ENCODE measurements around the gene CFAP73. TPM values are rescaled to one million over a fixed set of nuclear protein-coding genes. Genes with fewer than 3 reads are reported as not detected.
A peak's percentile ranks its signal among the peaks of the same experiment; 100 is the strongest.

Gene CFAP73
- total RNA-seq, 1 donor from 2014 or later, result not detected

DNA sequence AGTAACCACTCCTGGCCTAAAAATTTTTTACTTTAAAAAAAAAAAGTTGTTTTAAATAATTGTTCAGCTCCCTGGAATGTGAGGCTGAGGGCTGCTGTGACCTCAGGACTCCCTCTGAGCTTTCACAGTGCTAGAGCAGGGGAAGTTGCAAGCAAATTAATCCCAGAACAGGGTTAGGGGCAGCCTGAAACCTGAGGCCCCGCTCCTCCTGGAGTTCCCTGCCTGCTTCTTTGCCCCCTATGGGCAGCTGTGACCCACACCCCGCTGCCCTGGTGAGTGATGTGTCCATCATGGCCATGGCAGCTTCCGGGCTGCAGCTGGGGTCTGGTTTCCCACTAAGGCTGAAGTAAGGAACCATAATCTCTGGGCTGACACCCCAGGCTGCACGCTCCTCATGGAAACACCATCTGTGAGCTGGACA, 45.5 kb downstream of the CFAP73 start:
- no peak for DNase-seq (ENCODE audit: low spot score)
- no peaks in the 10 kb centered on the region for H3K36me3 Mint-ChIP-seq (ENCODE audit: low read depth)
- H3K9me3 Mint-ChIP-seq (ENCODE audit: low read depth), result no peaks in the 10 kb centered on the region
- no peak overlapping the region for H3K4me3 Mint-ChIP-seq (ENCODE audit: unreplicated experiment)
- peaks cover 46% of the 10 kb centered on the region for H3K4me1 Mint-ChIP-seq (ENCODE audit: low read depth)
- TF ChIP-seq, protein P1, sequence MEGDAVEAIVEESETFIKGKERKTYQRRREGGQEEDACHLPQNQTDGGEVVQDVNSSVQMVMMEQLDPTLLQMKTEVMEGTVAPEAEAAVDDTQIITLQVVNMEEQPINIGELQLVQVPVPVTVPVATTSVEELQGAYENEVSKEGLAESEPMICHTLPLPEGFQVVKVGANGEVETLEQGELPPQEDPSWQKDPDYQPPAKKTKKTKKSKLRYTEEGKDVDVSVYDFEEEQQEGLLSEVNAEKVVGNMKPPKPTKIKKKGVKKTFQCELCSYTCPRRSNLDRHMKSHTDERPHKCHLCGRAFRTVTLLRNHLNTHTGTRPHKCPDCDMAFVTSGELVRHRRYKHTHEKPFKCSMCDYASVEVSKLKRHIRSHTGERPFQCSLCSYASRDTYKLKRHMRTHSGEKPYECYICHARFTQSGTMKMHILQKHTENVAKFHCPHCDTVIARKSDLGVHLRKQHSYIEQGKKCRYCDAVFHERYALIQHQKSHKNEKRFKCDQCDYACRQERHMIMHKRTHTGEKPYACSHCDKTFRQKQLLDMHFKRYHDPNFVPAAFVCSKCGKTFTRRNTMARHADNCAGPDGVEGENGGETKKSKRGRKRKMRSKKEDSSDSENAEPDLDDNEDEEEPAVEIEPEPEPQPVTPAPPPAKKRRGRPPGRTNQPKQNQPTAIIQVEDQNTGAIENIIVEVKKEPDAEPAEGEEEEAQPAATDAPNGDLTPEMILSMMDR (IDR thresholded peaks at IDR 0.05), result peak; percentile 20
- H3K27ac Mint-ChIP-seq (ENCODE audit: unreplicated experiment), result peak overlapping the region; percentile 83
- no peaks in the 10 kb centered on the region for H3K27me3 Mint-ChIP-seq (ENCODE audit: low read depth)

DNA sequence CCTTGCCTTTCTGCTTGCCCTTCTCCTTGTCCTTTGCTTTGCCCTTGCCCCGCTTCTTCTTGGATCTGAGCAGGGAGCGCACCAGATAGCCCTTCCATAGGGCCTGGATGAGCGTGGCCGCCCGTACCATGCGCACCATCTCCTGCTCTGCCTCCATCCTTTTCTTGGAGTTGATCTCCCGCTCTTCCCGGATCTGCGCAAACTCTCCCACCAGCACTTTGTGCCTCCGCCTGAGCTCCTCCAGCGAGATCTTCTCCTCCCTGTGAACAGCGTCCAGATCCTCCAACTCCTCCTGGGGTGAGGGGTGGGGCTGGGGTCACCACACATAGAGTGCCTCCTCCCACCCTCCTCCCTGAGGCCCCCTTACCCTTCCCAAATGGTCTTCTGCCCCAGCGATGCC, 46.1 kb downstream of the CFAP73 start:
- Mint-ChIP-seq H3K27me3 (ENCODE audit: low read depth) (no peaks in the 10 kb centered on the region), H3K4me3 (ENCODE audit: unreplicated experiment) (no peak overlapping the region), H3K36me3 (ENCODE audit: low read depth) (no peaks in the 10 kb centered on the region), H3K27ac (ENCODE audit: unreplicated experiment) (peak overlapping the region; percentile 56), H3K9me3 (ENCODE audit: low read depth) (no peaks in the 10 kb centered on the region), H3K4me1 (ENCODE audit: low read depth) (peaks cover 43% of the 10 kb centered on the region)
- no peak for DNase-seq (ENCODE audit: low spot score)
- TF ChIP-seq, protein P1 (IDR thresholded peaks at IDR 0.05), result no peak

DNA sequence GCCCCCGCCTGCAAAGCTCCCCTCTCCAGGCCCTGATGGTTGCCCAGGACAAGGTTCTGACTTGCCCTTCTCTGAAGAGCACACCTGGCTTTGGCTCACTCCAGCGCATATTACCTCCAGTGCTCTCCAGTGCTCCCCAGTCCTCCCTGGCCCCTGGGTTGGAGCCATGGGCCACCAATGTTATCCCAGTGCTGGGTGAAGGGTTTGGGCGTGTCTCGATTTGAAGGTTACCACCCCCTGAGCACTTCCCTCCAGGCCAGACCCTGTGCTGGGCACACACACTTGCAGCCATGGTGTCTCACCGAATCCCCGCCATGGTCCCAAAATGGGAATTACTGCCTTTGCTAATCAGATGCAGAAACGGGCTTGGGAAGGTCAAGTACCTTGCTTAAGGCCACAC, 47.1 kb downstream of the CFAP73 start:
- TF ChIP-seq, protein P1 (IDR thresholded peaks at IDR 0.05), result no peak
- DNase-seq (ENCODE audit: low spot score), result no peak
- Mint-ChIP-seq H3K27ac (ENCODE audit: unreplicated experiment) (no peak overlapping the region), H3K4me3 (ENCODE audit: unreplicated experiment) (no peak overlapping the region), H3K4me1 (ENCODE audit: low read depth) (peaks cover 43% of the 10 kb centered on the region), H3K36me3 (ENCODE audit: low read depth) (no peaks in the 10 kb centered on the region), H3K27me3 (ENCODE audit: low read depth) (no peaks in the 10 kb centered on the region), H3K9me3 (ENCODE audit: low read depth) (no peaks in the 10 kb centered on the region)

DNA sequence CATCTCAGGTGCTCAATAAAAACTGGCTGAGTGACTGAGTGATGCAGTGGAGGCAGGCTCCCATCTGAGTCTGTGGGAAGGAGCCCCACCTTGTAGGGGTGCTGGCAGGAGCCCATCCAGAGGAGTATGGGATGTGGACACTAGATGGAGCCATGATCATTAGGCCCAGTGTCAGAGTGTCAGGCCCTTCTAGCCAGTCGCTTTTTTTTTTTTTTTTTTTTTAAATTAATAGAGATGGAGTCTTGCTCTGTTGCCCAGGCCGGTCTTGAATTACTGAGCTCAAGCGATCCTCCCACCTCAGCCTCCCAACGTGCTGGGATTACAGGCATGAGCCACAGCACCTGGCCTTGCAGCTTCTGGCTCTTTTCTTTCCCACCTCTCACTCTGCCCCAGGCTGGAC, 47.5 kb downstream of the CFAP73 start:
- H3K9me3 Mint-ChIP-seq (ENCODE audit: low read depth), result no peaks in the 10 kb centered on the region
- no peaks in the 10 kb centered on the region for H3K27me3 Mint-ChIP-seq (ENCODE audit: low read depth)

DNA sequence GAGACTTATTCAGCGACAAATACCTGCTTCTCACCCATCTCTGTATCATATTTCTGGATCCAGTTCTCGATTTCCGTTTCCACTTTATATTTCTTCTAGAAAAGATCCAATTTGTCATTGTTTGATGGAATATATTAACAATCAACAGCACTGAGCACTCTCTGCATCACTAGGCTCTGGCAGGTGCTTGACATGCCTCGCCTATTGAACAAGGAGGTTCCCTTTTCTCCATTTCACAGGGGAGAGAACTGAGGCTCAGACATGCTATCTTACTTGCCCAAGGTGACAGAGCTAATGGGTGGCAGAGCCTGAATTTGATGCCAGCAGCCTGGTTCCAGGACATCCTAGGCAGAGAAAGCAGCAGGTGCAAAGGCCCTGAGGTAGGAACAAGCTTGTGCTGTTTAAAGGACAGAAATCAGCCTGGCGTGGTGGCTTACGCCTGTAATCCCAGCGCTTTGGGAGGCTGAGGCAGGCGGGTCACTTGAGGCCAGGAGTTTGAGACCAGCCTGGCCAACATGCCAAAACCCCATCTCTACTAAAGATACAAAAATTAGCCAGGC, 48.1 kb downstream of the CFAP73 start:
- TF ChIP-seq, protein P1 (IDR thresholded peaks at IDR 0.05), result no peak
- H3K4me1 Mint-ChIP-seq (ENCODE audit: low read depth), result peaks cover 39% of the 10 kb centered on the region
- H3K9me3 Mint-ChIP-seq (ENCODE audit: low read depth), result no peaks in the 10 kb centered on the region
- no peak overlapping the region for H3K27ac Mint-ChIP-seq (ENCODE audit: unreplicated experiment)
- DNase-seq (ENCODE audit: low spot score), result no peak
- no peaks in the 10 kb centered on the region for H3K36me3 Mint-ChIP-seq (ENCODE audit: low read depth)
- H3K27me3 Mint-ChIP-seq (ENCODE audit: low read depth), result no peaks in the 10 kb centered on the region
- no peak overlapping the region for H3K4me3 Mint-ChIP-seq (ENCODE audit: unreplicated experiment)

More for the DNA sequence above, 47.5 kb downstream of the CFAP73 start:
- TF ChIP-seq, protein P1 (IDR thresholded peaks at IDR 0.05), result peak; percentile 86
- Mint-ChIP-seq H3K36me3 (ENCODE audit: low read depth) (no peaks in the 10 kb centered on the region), H3K4me1 (ENCODE audit: low read depth) (peaks cover 43% of the 10 kb centered on the region), H3K4me3 (ENCODE audit: unreplicated experiment) (no peak overlapping the region), H3K27ac (ENCODE audit: unreplicated experiment) (no peak overlapping the region)
- DNase-seq (ENCODE audit: low spot score), result no peak

All from chondrocyte (in vitro differentiated cells).